Measurements from ENCODE around the gene SNW1.
"Not testable (repeated sequence)": the region's sequence is repeated elsewhere in the genome, so short reads cannot be mapped to it uniquely, and the experiment has no call there.

SNW1 gene

GRCh38 chr14:77799863-77800730 is 39.1 kb upstream of the SNW1 start, which contains the start of gene ADCK1:
TSS of gene ADCK1 (plus strand) at chr14:77800109. CDS start at chr14:77818979, 18,870 bp downstream.
- TF ChIP-seq CTCF (IDR thresholded peaks at IDR 0.05; ENCODE audit: borderline replicate concordance, insufficient read depth, low read depth, low read length): peak; percentile 39; the same call in 1 of the 2 replicates
- H3K4me3 ChIP-seq (ENCODE audit: low read depth, low read length): peak within 1 kb of the TSS; percentile 93

- H3K4me3 ChIP-seq (ENCODE audit: low read depth, low read length): peak overlapping the region; percentile 93
These were observed 38.5 kb upstream of the SNW1 start for GRCh38 chr14:77799456-77799855.

GRCh38 chr14:77794357-77794756 is 33.4 kb upstream of the SNW1 start:
- TF ChIP-seq CTCF (IDR thresholded peaks at IDR 0.05; ENCODE audit: borderline replicate concordance, insufficient read depth, low read depth, low read length): no peak
- H3K4me3 ChIP-seq (ENCODE audit: low read depth, low read length): no peak overlapping the region

GRCh38 chr14:77793255-77793654 is 32.3 kb upstream of the SNW1 start:
- not testable (repeated sequence) for H3K4me3 ChIP-seq (ENCODE audit: low read depth, low read length)

- no peak overlapping the region for H3K4me3 ChIP-seq (ENCODE audit: low read depth, low read length)
- no peak for TF ChIP-seq CTCF (IDR thresholded peaks at IDR 0.05; ENCODE audit: borderline replicate concordance, insufficient read depth, low read depth, low read length)
These were observed 30.3 kb upstream of the SNW1 start for GRCh38 chr14:77791225-77791600.

GRCh38 chr14:77790566-77791224 is 29.7 kb upstream of the SNW1 start:
- H3K4me3 ChIP-seq (ENCODE audit: low read depth, low read length): no peak overlapping the region
- no peak for TF ChIP-seq CTCF (IDR thresholded peaks at IDR 0.05; ENCODE audit: borderline replicate concordance, insufficient read depth, low read depth, low read length)

- H3K4me3 ChIP-seq (ENCODE audit: low read depth, low read length): no peak overlapping the region
- TF ChIP-seq CTCF (IDR thresholded peaks at IDR 0.05; ENCODE audit: borderline replicate concordance, insufficient read depth, low read depth, low read length): no peak
These were observed 25.2 kb upstream of the SNW1 start for GRCh38 chr14:77786148-77786547.

- no peak overlapping the region for H3K4me3 ChIP-seq (ENCODE audit: low read depth, low read length)
- no peak for TF ChIP-seq CTCF (IDR thresholded peaks at IDR 0.05; ENCODE audit: borderline replicate concordance, insufficient read depth, low read depth, low read length)
These were observed 21.2 kb upstream of the SNW1 start for GRCh38 chr14:77782202-77782601.

- H3K4me3 ChIP-seq (ENCODE audit: low read depth, low read length): not testable (repeated sequence)
These were observed 13.0 kb upstream of the SNW1 start for GRCh38 chr14:77773966-77774365.

GRCh38 chr14:77768442-77769069 is 7.6 kb upstream of the SNW1 start:
- not testable (repeated sequence) for H3K4me3 ChIP-seq (ENCODE audit: low read depth, low read length)
